ENCODE data around the gene GEMIN4.
"Not testable (repeated sequence)": the region's sequence is repeated elsewhere in the genome, so short reads cannot be mapped to it uniquely, and the experiment has no call there.

Gene GEMIN4

DNA sequence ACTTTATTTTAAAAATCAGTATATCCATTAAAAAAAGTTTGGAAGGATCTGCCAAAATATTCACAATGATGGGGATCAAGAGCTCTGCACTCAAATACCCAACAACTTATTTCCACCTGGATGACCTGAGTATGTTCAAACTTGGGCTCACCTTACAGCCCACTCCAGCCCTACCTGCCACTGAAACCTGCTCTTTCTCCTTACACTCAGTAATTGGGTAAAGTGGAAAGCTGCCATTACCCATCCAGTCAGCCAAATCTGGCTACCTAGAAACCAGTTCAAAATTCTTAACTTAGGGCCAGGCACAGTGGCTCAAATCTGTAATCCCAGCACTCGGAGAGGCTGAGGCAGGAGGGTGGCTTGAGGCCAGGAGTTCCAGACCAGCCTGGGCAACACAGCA, 47.1 kb downstream of the GEMIN4 start:
- DNase-seq (ENCODE audit: insufficient read length, low spot score) (no peak), FAIRE-seq (no peak)

DNA sequence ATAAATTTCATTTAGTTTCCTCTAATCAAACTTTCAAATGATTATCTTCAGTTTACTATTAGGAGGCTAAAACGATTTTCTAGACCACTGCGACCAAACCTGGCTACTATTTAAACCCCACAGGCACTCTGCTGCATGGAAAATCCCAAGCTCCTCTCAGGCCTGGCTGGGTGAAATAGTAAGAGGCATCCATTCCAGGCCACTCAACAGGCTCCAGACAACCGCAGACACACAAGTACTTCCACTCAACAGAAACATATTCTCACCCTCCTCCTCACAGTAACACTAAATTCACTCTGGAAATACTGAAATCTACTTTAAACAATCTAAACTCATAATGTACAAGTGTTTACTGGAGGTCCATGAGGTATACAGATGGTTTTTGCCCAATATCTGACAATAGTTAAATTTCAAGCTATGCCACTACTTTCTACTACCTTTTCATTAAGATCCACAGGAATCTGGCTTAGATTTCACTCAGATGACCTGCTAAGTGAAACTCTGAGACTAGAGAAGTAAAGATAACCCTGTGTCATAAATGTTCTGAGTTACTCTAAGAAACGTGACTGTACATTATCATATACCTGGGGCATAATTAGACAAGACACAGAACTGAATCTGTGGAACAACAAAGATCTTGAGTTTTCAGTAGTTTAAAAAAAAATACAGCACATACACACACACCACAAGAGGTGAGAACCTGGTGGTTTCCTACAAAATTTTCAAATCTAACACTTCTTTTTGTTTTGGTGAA, 47.8 kb downstream of the GEMIN4 start:
- no peak for FAIRE-seq

DNA sequence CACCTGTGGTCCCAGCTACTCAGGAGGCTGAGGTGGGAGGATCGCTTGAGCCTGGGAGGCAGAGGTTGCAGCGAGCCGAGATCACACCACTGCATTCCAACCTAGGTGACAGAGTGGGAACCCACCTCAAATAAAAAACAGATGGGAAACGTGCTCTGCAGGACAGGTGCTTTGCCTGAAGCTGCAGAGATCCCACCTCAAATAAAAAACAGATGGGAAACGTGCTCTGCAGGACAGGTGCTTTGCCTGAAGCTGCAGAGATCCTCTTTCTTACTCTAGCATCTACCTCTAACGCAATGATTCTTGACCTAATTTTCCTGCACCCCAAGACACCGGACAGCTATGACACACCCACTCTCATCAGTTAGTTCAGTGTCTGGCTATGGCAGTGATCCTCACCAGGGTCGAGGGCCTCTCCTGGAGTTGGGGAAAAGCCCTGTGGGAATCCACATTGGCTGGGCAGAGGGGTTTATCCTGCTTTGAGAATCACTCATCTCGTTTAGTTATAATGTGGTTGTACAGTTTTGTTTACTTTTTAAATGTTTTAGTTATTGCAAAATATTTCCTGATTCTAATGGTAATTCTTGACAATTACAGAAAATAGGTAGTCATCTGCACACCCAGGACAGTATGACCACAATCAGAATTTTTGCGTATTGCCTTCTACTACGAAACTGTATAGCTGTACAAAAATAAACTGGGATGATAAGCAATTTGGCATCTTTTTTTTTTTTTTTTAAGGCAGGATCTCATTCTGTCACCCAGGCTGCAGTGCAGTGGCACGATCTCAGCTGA, 48.8 kb downstream of the GEMIN4 start:
- DNase-seq (ENCODE audit: insufficient read length, low spot score) = no peak
- no peak for FAIRE-seq

More for the DNA sequence above, 47.8 kb downstream of the GEMIN4 start:
- no peak for DNase-seq (ENCODE audit: insufficient read length, low spot score)

DNA sequence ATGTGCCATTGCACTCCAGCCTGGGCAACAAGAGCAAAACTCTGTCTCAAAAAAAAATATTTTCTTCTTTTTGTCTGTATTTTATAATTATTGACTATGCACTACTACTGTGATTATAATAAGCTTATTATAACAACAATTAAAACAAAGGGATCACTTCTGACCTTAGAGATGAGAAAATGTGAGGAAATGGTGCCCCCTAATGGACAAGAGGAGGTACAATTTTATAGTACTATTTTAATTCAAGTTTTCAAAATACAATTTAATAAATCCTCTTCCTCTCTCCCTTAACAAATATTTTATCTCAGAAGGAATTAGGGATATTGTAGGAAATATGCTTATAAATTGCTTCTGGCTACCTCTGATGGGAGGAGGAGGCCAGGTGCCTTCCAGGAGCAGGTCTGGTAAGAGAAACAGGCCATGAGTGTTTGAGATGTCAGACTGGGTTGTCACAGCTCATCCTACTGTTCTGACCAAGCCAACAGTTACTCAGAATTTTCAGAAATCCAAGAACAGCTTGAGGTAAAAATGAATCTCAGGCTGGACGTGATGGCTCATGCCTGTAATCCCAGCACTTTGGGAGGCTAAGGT, 51.5 kb downstream of the GEMIN4 start:
- peak; percentile 60 for FAIRE-seq
- peak; percentile 27 for DNase-seq (ENCODE audit: insufficient read length, low spot score)

DNA sequence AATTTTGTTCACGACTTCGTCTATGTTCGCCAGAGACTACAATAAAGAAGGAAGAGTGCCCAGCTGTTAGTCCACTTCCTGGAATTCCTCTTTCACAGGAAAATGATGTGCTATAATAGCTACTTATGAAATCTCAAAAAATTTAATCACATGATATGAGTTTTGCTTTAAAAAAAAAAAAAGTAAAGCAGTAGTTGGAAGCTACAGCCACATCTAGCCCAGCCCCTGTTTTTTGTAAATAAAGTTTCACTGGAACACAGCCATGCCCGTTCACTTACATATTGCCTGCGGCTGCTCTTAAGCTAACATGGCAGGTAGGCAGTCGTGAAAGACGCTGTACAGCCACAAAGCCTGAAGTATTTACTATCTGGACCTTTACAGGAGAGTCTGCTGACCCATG, 52.7 kb downstream of the GEMIN4 start:
- FAIRE-seq (no peak), DNase-seq (ENCODE audit: insufficient read length, low spot score) (no peak)

DNA sequence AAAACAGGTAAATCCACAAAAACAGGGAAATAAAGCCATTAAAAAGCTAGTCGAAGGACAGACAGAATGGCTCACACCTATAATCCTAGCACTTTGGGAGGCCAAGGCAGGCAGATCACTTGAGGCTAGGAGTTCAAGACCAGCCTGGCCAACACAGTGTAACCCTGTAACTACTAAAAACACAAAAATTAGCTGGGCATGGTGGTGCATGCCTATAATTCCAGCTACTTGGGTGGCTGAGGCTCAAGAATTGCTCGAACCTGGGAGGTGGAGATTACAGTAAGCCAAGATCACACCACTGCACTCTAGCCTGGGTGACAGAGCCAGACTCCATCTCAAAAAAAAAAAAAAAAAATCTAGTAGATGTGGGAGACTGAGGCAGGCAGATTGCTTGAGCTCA, 54.0 kb downstream of the GEMIN4 start:
- FAIRE-seq; DNase-seq (ENCODE audit: insufficient read length, low spot score): not testable (repeated sequence)

DNA sequence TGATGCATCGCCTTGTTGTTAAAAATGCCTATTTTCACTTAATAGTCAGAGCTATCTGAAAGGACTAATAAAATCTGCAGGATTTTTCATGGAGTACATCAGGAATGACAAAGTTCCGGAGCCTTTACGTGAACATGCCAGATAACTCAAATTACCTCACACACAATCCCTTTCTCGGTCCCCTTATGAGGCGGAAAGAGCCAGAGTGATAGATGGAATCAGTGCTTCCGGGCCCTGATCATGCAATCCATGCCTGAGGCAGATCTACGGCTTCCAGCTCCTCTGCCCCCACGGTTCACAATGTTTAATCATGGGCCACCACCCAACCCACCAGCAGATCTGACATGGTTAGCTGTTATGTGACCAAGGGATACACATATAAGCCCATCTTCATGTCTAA, 54.4 kb downstream of the GEMIN4 start:
- FAIRE-seq (no peak), DNase-seq (ENCODE audit: insufficient read length, low spot score) (no peak)

DNA sequence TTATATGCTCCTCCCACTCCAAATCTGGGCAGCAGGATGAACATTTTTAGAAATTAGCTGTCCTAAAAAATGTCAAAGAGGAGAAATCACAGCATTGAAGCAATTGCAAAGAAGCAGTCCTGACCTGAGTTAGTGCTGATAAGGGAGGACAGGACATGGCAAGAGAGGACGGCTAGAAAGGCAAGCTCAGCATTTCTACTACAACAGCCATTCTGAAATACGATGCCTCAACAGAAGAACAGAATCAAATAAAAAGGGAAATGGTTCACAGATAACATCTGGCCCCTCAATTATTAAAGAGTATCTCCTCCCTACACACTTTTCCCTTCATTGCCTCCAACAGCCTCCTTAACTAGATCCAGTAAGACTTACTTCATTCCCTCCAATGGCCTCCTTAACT, 55.7 kb downstream of the GEMIN4 start:
- FAIRE-seq = no peak
- DNase-seq (ENCODE audit: insufficient read length, low spot score) = no peak

All from GM19239 (cell line).